ENCODE data around the gene NOP16.
A peak's percentile ranks its signal among the peaks of the same experiment; 100 is the strongest.

NOP16 gene

DNA sequence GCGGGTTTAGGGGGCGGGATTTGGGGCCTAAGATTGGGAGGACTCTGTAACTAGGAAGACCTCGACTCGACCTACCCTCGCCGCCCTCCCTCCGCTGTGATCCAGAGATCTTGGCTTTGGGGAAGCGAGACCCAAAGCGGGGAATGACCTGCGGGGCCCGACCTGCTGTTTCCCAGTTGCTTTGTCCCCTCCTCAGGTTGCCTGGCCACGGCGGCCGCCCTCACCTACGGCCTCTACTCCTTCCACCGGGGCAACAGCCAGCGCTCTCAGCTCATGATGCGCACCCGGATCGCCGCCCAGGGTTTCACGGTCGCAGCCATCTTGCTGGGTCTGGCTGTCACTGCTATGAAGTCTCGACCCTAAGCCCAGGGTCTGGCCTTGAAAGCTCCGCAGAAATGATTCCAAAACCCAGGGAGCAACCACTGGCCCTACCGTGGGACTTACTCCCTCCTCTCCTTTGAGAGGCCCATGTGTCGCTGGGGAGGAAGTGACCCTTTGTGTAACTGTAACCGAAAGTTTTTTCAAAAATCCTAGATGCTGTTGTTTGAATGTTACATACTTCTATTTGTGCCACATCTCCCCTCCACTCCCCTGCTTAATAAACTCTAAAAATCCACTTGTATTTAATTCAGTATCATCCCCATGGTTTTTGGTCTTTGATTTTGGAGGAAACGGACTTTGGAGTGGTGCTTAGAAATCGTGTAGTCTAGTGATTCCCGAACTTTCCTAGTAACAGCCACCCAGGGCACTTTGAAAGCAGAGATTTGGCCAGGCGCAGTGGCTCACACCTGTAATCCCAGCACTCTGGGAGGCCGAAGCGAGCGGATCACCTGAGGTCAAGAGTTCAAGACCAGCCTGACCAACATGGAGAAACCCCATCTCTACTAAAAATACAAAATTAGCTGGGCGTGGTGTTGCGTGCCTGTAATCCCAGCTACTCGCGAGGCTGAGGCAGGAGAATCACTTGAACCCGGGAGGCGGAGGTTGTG, 1.0 kb upstream of the NOP16 start:
- TF ChIP-seq, protein P1, sequence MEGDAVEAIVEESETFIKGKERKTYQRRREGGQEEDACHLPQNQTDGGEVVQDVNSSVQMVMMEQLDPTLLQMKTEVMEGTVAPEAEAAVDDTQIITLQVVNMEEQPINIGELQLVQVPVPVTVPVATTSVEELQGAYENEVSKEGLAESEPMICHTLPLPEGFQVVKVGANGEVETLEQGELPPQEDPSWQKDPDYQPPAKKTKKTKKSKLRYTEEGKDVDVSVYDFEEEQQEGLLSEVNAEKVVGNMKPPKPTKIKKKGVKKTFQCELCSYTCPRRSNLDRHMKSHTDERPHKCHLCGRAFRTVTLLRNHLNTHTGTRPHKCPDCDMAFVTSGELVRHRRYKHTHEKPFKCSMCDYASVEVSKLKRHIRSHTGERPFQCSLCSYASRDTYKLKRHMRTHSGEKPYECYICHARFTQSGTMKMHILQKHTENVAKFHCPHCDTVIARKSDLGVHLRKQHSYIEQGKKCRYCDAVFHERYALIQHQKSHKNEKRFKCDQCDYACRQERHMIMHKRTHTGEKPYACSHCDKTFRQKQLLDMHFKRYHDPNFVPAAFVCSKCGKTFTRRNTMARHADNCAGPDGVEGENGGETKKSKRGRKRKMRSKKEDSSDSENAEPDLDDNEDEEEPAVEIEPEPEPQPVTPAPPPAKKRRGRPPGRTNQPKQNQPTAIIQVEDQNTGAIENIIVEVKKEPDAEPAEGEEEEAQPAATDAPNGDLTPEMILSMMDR (conservative IDR thresholded peaks at IDR 0.05): no peak
- TF ChIP-seq ZFX (IDR thresholded peaks at IDR 0.05): no peak
- H3K27ac ChIP-seq: peak overlapping the region; percentile 94

DNA sequence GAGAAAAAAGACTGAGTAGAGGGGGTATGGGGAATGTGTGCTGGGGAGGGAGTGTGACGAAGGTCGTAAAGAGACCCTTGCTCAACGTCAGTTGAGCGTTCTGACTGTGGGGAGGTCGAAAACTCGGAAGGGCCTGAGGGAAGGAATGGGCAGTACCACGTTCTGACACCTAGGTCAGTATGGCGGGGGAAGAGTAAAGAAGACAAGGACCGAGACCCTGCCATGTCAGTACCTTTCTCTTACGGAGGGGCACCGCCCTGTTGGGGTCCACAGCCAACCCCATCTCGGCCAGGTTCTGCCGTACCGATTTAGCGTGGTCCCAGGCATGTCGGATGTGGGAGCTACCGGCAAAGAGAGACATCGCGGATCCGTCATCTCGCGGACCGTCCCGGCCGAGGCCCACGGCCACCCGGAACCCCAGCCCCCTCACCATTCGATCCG, 375 bp downstream of the NOP16 start:
- TF ChIP-seq, protein P1 (conservative IDR thresholded peaks at IDR 0.05): no peak
- peak overlapping the region; percentile 94 for H3K27ac ChIP-seq

DNA sequence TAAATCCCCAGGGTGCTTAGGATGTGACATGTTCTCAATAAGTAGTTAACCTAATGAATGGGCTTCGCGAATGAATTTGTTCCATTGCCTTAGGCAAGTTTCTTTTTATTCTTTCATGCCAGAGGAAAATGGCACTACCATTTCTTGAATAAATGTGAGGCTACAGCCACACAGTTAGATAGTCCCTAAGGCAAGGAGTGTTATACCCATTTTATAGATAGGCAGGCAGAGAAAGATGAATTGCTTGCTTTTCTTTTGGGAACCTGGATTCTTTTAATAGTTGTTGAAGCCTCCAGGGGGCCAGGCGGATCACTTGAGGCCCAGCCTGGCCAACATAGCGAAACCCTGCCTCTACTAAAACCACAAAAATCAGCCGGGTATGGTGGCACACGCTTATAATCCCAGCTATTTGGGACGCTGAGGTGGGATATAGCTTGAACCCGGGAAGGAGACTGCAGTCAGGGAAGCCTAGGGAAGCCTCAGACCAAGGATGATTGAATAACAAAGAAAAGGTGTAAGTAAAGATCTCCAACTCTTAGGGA, 943 bp downstream of the NOP16 start:
- peak overlapping the region; percentile 94 for H3K27ac ChIP-seq
- TF ChIP-seq, protein P1 (conservative IDR thresholded peaks at IDR 0.05): no peak
- TF ChIP-seq ZFX (IDR thresholded peaks at IDR 0.05): no peak

DNA sequence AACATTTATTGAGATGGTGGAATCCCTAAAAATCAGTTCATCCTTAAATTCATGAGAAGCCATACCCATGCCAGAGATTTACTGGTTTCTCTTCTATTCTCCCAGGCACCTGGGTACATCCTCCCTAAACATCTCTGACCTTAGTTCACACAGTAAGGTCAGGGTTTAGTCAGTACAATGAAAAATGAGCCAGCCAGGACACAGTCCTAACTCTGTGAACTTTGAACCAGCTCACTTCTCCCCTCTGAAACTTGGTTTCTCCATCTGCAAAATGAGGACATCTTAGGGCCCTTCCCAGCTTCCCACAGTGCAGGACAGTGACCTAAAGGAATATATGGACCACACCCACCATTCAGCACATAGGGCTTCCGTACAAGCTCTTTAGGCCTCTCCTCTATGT, 1.9 kb downstream of the NOP16 start:
- TF ChIP-seq, protein P1 (conservative IDR thresholded peaks at IDR 0.05): no peak
- TF ChIP-seq ZFX (IDR thresholded peaks at IDR 0.05): no peak
- no peak overlapping the region for H3K27ac ChIP-seq

DNA sequence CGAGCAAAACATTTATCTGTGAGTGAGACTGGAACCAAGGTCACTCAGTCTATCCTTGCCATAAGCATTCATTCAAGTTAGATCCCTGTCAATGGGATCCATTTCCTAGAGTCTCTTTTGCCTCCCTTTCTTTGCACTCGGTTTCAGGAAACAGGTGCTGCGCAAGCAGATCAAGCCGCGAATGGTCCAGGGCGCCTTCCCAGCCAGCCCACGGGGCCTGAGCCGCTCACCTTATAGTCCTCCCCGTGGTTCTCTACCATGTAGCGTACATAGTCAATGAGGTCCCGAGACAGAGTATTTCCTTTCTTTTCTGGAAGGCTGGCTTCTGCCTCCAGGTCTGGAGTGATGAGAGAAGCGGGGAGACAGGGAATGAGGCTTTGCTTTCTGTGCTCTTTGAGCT, 3.4 kb downstream of the NOP16 start:
- TF ChIP-seq, protein P1 (conservative IDR thresholded peaks at IDR 0.05): no peak
- no peak for TF ChIP-seq ZFX (IDR thresholded peaks at IDR 0.05)
- H3K27ac ChIP-seq: no peak overlapping the region

DNA sequence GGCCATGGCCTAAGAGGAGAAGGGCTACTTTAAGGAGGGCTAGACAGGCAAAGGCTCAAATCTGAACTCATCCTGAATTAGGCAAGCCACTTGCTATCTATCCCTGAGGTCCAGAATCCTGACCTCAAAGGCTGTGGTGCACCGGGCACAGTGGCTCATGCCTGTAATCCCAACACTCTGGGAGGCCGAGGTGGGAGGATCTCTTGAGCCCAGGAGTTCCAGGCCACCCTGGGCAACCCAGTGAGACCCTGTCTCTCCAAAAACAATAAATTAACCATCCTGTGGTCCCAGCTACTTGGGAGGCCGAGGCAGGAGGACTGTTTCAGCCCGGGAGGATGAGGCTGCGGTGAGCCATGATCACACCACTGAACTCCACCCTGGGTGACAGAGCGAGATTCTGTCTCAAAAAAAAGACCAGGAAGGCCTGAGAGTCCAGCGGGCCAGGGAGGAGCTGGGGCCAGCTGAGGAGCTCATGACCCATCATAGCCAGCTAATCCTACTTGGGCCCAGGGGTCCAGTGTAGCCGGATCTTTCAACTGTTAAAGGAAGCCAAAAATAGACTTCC, 4.0 kb downstream of the NOP16 start:
- H3K27ac ChIP-seq: no peak overlapping the region

More for the DNA sequence above, 4.0 kb downstream of the NOP16 start:
- TF ChIP-seq, protein P1 (conservative IDR thresholded peaks at IDR 0.05): no peak
- TF ChIP-seq ZFX (IDR thresholded peaks at IDR 0.05): no peak
